Measurements from ENCODE around the gene BSCL2. TPM values are rescaled to one million over a fixed set of nuclear protein-coding genes. Genes with fewer than 3 reads are reported as not detected.
"Not testable (repeated sequence)": the region's sequence is repeated elsewhere in the genome, so short reads cannot be mapped to it uniquely, and the experiment has no call there.

The BSCL2 gene
- total and polyA plus RNA-seq, 12 donors, result 8.5 to 83.0 (median 19.7) TPM

DNA sequence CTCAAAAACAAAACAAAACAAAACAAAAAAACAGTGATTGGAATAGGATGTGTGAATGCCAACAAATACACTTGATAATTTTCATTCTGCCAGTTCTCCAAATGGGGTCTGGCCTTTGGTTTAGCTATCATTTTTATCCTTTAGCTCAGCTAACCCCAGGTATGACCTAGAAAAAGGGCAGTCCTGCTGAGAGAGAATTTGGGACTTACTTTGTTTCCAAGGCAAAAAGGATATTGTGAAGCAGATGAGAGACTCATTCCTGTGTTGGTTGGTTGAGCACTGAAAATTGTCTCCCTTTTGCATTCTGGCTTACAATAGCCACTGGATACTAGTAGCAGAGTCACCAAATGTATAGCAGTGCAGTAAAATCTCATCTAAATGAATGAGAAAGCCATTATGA lies 30.0 kb upstream of the BSCL2 start:
- DNase-seq (no peak), ATAC-seq (no peak)
- Histone ChIP-seq H3K4me3 (no peak overlapping the region), H3K36me3 (peaks cover 0 to 99% (median 60%) of the 10 kb centered on the region in 9 donors), H3K27ac (no peak overlapping the region), H3K9me3 (no peaks in the 10 kb centered on the region), H3K27me3 (no peaks in the 10 kb centered on the region), H3K4me1 (peaks cover 0 to 13% (median 6%) of the 10 kb centered on the region in 9 donors)
- TF ChIP-seq, protein P1, sequence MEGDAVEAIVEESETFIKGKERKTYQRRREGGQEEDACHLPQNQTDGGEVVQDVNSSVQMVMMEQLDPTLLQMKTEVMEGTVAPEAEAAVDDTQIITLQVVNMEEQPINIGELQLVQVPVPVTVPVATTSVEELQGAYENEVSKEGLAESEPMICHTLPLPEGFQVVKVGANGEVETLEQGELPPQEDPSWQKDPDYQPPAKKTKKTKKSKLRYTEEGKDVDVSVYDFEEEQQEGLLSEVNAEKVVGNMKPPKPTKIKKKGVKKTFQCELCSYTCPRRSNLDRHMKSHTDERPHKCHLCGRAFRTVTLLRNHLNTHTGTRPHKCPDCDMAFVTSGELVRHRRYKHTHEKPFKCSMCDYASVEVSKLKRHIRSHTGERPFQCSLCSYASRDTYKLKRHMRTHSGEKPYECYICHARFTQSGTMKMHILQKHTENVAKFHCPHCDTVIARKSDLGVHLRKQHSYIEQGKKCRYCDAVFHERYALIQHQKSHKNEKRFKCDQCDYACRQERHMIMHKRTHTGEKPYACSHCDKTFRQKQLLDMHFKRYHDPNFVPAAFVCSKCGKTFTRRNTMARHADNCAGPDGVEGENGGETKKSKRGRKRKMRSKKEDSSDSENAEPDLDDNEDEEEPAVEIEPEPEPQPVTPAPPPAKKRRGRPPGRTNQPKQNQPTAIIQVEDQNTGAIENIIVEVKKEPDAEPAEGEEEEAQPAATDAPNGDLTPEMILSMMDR (IDR thresholded peaks at IDR 0.05), result no peak
- intact Hi-C loops (cut with DNase I), result no loop called here

DNA sequence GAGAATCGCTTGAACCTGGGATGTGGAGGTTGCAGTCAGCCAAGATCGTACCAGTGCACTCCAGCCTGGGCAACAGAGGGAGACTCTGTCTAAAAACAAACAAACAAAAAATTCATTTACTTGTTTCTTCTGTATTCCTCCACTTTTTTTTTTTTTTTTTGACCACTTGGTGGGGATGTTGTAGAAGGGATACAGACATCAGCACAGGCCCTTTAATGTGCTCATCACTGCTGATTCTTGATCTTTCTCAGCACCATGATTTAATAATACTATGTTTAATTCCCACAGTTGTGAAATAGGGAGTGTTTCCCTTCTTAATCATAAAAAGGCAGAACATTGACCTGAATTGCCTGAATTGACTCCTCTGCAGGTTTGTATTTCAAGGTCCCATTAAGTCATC lies 25.6 kb upstream of the BSCL2 start:
- Histone ChIP-seq H3K9me3 (no peaks in the 10 kb centered on the region), H3K36me3 (peaks cover 0 to 79% (median 38%) of the 10 kb centered on the region in 9 donors)
- 83 to 86% methylated on average over 2 of the region's 2 CpGs for WGBS, 2 donors

DNA sequence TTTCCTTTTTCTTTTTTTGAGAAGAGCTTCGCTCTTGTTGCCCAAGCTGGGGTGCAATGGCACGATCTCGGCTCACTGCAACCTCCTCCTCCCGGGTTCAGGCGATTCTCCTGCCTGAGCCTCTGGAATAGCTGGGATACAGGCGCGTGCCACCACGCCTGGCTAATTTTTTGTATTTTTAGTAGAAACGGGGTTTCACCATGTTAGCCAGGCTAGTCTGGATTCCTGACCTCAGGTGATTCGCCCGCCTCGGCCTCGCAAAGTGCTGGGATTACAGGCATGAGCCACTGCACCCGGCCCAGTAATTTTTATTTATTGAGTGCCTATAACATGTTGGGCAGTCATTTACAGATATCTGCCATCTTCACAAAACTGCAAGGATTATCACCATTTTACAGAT lies 22.9 kb upstream of the BSCL2 start:
- peaks cover 12 to 57% (median 37%) of the 10 kb centered on the region in 9 donors for H3K4me1 ChIP-seq
- ATAC-seq; DNase-seq; H3K9me3 ChIP-seq; intact Hi-C loops (cut with DNase I); H3K27me3 ChIP-seq: not testable (repeated sequence)
- H3K27ac ChIP-seq, result peak overlapping the region in 3 of 10 donors; percentile 93 to 99 (median 94)
- H3K4me3 ChIP-seq, result peak overlapping the region in 6 of 10 donors; percentile 74 to 98 (median 92)
- 84 to 88% methylated on average over 14 of the region's 14 CpGs for WGBS, 2 donors
- peaks cover 0 to 51% (median 20%) of the 10 kb centered on the region in 9 donors for H3K36me3 ChIP-seq

More for the DNA sequence above, 25.6 kb upstream of the BSCL2 start:
- TF ChIP-seq, protein P1 (IDR thresholded peaks at IDR 0.05), result peak in 1 of 9 donors; percentile 14
- Histone ChIP-seq H3K27ac (no peak overlapping the region), H3K4me1 (peaks cover 9 to 45% (median 26%) of the 10 kb centered on the region in 9 donors), H3K4me3 (no peak overlapping the region), H3K27me3 (no peaks in the 10 kb centered on the region)
- DNase-seq (no peak), ATAC-seq (no peak)
- intact Hi-C loops (cut with DNase I), result no loop called here

DNA sequence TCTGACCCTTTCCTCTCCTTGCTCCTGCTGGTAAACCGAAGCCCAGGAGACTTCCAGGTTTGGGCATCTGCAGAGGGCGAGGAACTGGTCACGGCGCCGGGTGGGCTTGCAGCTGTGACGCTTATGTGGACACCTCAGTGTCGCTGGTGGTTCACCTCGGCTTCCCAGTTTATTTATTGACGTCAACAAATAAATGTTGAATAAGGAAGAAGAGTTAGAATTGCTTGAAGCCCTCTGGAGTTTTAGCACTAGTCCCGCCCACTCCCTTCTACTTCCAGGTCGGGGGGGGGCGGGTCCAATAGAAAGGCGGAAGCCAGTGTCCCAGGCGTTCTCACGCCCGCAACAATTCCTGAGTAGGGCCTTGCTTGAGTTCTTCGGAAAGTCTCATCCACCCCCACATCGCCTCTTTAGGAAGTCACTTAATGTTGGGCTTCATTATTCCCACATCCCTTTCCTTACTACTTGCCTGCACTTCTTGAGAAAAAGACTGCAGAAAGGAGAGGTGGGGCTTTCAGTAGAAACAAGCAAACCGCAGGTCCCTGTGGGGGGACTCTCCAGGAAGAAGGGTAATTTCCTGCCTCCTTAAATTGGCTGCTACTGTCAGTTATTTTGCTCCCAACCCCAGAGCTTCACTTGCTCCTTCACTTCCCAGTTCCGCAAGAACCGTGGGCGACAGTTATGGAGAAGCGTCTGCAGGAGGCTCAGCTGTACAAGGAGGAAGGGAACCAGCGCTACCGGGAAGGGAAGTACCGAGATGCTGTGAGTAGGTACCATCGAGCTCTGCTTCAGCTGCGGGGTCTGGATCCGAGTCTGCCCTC lies 21.2 kb upstream of the BSCL2 start, which contains the start of gene TTC9C:
TSS of gene TTC9C (plus strand) at position 316 of the 818 bp plus-strand sequence. CDS start at position 679, 363 bp downstream.
- TF ChIP-seq, protein P1 (IDR thresholded peaks at IDR 0.05), result no peak
- no peaks in the 10 kb centered on the region for H3K27me3 ChIP-seq

More for the DNA sequence above, 21.2 kb upstream of the BSCL2 start, which contains the start of gene TTC9C:
- Histone ChIP-seq H3K36me3 (peaks cover 0 to 47% (median 19%) of the 10 kb centered on the region in 9 donors), H3K4me3 (peak within 1 kb of the TSS; percentile 63 to 98 (median 89)), H3K9me3 (no peaks in the 10 kb centered on the region), H3K27ac (peak within 1 kb of the TSS; percentile 87 to 99 (median 93)), H3K4me1 (peaks cover 12 to 71% (median 54%) of the 10 kb centered on the region in 9 donors)
- intact Hi-C loops (cut with DNase I), result loop anchor here in 5 of 10 donors (2.0 to 5.0 kb wide), 4 partner anchors 24 to 114 kb away; partner anchors contain the start of genes TAF6L (in 2 of the 5) and NXF1 (in 1 of the 5)
- ATAC-seq (peak; percentile 57 to 86 (median 77)), DNase-seq (peak; percentile 79 to 92)
- WGBS, 2 donors, result 0% methylated on average over 29 of the region's 29 CpGs

All from heart right ventricle (tissue), 16 donors.